CD14-positive monocyte (primary cell): ENCODE measurements around the gene SMAD1. TPM values are rescaled to one million over a fixed set of nuclear protein-coding genes. Genes with fewer than 3 reads are reported as not detected.

ENCODE experiments used
- DNase-seq, 3 donors: peaks; one replicate each; pipeline ENCODE4 v3.0.0-alpha.2; 2011 to 2022
- H2AFZ ChIP-seq: 2 replicates; pipeline ENCODE4 v1.6.0; 2012; ENCODE audit warnings: mild to moderate bottlenecking, low read depth, low read length, inconsistent platforms; ENCODE audit not compliant: insufficient read depth, poor library complexity, severe bottlenecking
- H3K27ac ChIP-seq, 2 donors: 1 replicate in 1 of 2; 2 replicates in 1 of 2; pipeline ENCODE4 v1.5.1; 2012 to 2013; ENCODE audit warnings: low read length in 2 of 2, control low read depth in 1 of 2, inconsistent platforms in 1 of 2, low read depth in 1 of 2, mild to moderate bottlenecking in 1 of 2
- H3K27me3 ChIP-seq, 2 donors: one replicate each; pipeline versions ENCODE4 v1.6.0 to v1.6.1; 2011 to 2013; ENCODE audit warnings: low read length in 2 of 2; ENCODE audit not compliant: control insufficient read depth in 2 of 2, insufficient read depth in 2 of 2
- H3K36me3 ChIP-seq, 2 donors: replicated peaks in 1 of 2; 1 replicate in 1 of 2; 2 replicates in 1 of 2; pipeline versions ENCODE4 v1.5.1 to v1.6.1; 2012 to 2013; ENCODE audit warnings: low read length in 2 of 2, control low read depth in 1 of 2, inconsistent platforms in 1 of 2, mild to moderate bottlenecking in 1 of 2; ENCODE audit not compliant: insufficient read depth in 2 of 2, control insufficient read depth in 1 of 2
- H3K4me1 ChIP-seq, 2 donors: 1 replicate in 1 of 2; 2 replicates in 1 of 2; pipeline versions ENCODE4 v1.5.1 to v1.6.1; 2012 to 2013; ENCODE audit warnings: low read length in 2 of 2, control low read depth in 1 of 2, inconsistent platforms in 1 of 2, mild to moderate bottlenecking in 1 of 2, moderate library complexity in 1 of 2; ENCODE audit not compliant: insufficient read depth in 2 of 2, control insufficient read depth in 1 of 2
- H3K4me2 ChIP-seq: replicated peaks from 2 replicates; pipeline ENCODE3; 2012; ENCODE audit warnings: low read length, moderate library complexity, mild to moderate bottlenecking; ENCODE audit not compliant: poor library complexity, severe bottlenecking; ENCODE audit errors: extremely low read depth
- H3K4me3 ChIP-seq, 3 experiments: fragments of 200-600 bp in 1 of 3; sonication (generic) in 1 of 3; replicated peaks in 1 of 3; 1 replicate in 2 of 3; 2 replicates in 1 of 3; pipeline ENCODE4 v1.5.1; 2011 to 2013; ENCODE audit warnings: low read length in 3 of 3, mild to moderate bottlenecking in 3 of 3, control low read depth in 2 of 3, low read depth in 2 of 3, inconsistent platforms in 1 of 3, moderate library complexity in 1 of 3
- H3K79me2 ChIP-seq: 2 replicates; pipeline ENCODE4 v1.6.0; 2012; ENCODE audit warnings: mild to moderate bottlenecking, control low read depth, inconsistent platforms, low read length, moderate library complexity; ENCODE audit not compliant: insufficient read depth
- H3K9ac ChIP-seq: 2 replicates; pipeline ENCODE4 v1.6.0; 2017; ENCODE audit warnings: low read length, mild to moderate bottlenecking; ENCODE audit not compliant: insufficient read depth, poor library complexity, severe bottlenecking
- H3K9me3 ChIP-seq, 2 donors: replicated peaks in 1 of 2; 1 replicate in 1 of 2; 2 replicates in 1 of 2; pipeline versions ENCODE4 v1.5.1 to v1.6.1; 2012 to 2013; ENCODE audit warnings: low read length in 2 of 2, control low read depth in 1 of 2; ENCODE audit not compliant: control insufficient read depth in 1 of 2, insufficient read depth in 1 of 2
- H4K20me1 ChIP-seq: 2 replicates; pipeline ENCODE4 v1.6.0; 2012; ENCODE audit warnings: mild to moderate bottlenecking, low read length, control low read depth, moderate library complexity; ENCODE audit not compliant: insufficient read depth
- H3K27ac Mint-ChIP-seq, 7 donors: one replicate each; pipeline ENCODE4 v1.8.0; 2020; ENCODE audit warnings: mild to moderate bottlenecking in 7 of 7, mixed read lengths in 7 of 7, moderate library complexity in 6 of 7, inconsistent platforms in 2 of 7
- H3K27me3 Mint-ChIP-seq, 3 donors: one replicate each; pipeline ENCODE4 v1.8.0; 2021 to 2022; ENCODE audit warnings: low read depth in 3 of 3, mild to moderate bottlenecking in 3 of 3, mixed read lengths in 3 of 3, moderate library complexity in 3 of 3, inconsistent platforms in 1 of 3
- H3K36me3 Mint-ChIP-seq, 2 donors: one replicate each; pipeline ENCODE4 v1.8.0; 2020; ENCODE audit warnings: mixed read lengths in 2 of 2, inconsistent platforms in 1 of 2, mild to moderate bottlenecking in 1 of 2
- H3K4me1 Mint-ChIP-seq: one replicate; pipeline ENCODE4 v1.8.0; 2020; ENCODE audit warnings: mild to moderate bottlenecking, mixed read lengths
- H3K4me3 Mint-ChIP-seq, 2 donors: one replicate each; pipeline ENCODE4 v1.8.0; 2020; ENCODE audit warnings: mild to moderate bottlenecking in 2 of 2, mixed read lengths in 2 of 2, moderate library complexity in 1 of 2
- H3K9me3 Mint-ChIP-seq, 7 donors: one replicate each; pipeline ENCODE4 v1.8.0; 2020 to 2022; ENCODE audit warnings: mixed read lengths in 7 of 7, mild to moderate bottlenecking in 6 of 7, moderate library complexity in 6 of 7, inconsistent platforms in 2 of 7
- CTCF ChIP-seq: fragments of 200-600 bp; IDR thresholded peaks from one replicate; pipeline ENCODE4 v1.8.0; 2022; ENCODE audit warnings: antibody characterized with exemption, mild to moderate bottlenecking
- WGBS: methylation state at CpG from one replicate; pipeline ENCODE4 v1.1.5; 2013; ENCODE audit warnings: missing lambda C conversion rate; ENCODE audit not compliant: insufficient coverage; 5-methylcytosine and 5-hydroxymethylcytosine counted together
- intact Hi-C, 2 donors: fragments of 100-400 bp; cut with micrococcal nuclease; formaldehyde crosslinking; loops; one replicate each; pipeline versions ENCODE4 v1.15.0 to v1.15.1; 2023
- polyA plus RNA-seq, 3 donors: library from polyadenylated mRNA; depleted of rRNA in 1 of 3; unstranded in 2 of 3; stranded (reverse) in 1 of 3; fragments of 300-500 nt in 2 of 3; fragments of >200 nt in 1 of 3; fragmentation: Illumina TruSeq in 2 of 3; gene quantifications; 1 replicate in 2 of 3; 2 replicates in 1 of 3; pipeline ENCODE4 v1.2.3, GENCODE V29; 2012 to 2021

Gene SMAD1
- polyA plus RNA-seq, 3 donors: 8.2 to 14.4 (median 8.7) TPM

GRCh38 chr4:145523117-145523516, 41.5 kb downstream of the SMAD1 start:
- no CpG with 5 or more reads among the region's 2 CpGs for WGBS

GRCh38 chr4:145524552-145524951, 42.9 kb downstream of the SMAD1 start:
- Histone ChIP-seq H3K36me3 (no peaks in the 10 kb centered on the region), H3K9ac (no peak overlapping the region), H3K9me3 (no peaks in the 10 kb centered on the region), H3K4me2 (no peak overlapping the region), H2AFZ (no peak overlapping the region), H4K20me1 (no peaks in the 10 kb centered on the region), H3K27ac (no peak overlapping the region), H3K4me3 (no peak overlapping the region), H3K4me1 (no peaks in the 10 kb centered on the region), H3K79me2 (no peaks in the 10 kb centered on the region), H3K27me3 (no peaks in the 10 kb centered on the region)
- no peak for TF ChIP-seq CTCF
- Mint-ChIP-seq H3K27me3 (no peaks in the 10 kb centered on the region), H3K4me1 (no peaks in the 10 kb centered on the region), H3K4me3 (no peak overlapping the region), H3K27ac (no peak overlapping the region), H3K9me3 (no peaks in the 10 kb centered on the region), H3K36me3 (peaks cover 6 to 16% of the 10 kb centered on the region in 2 donors)
- no CpG with 5 or more reads among the region's 2 CpGs for WGBS
- intact Hi-C loops: no loop called here
- DNase-seq: no peak

More at GRCh38 chr4:145523117-145523516, 41.5 kb downstream of the SMAD1 start:
- H3K4me1 ChIP-seq: no peaks in the 10 kb centered on the region
- no peak overlapping the region for H2AFZ ChIP-seq
- no peaks in the 10 kb centered on the region for H4K20me1 ChIP-seq
- H3K79me2 ChIP-seq: no peaks in the 10 kb centered on the region
- no peaks in the 10 kb centered on the region for H3K27me3 ChIP-seq
- TF ChIP-seq CTCF: no peak
- H3K4me2 ChIP-seq: no peak overlapping the region
- DNase-seq: peak in 1 of 3 donors; percentile 3
- H3K9me3 ChIP-seq: no peaks in the 10 kb centered on the region
- H3K27ac Mint-ChIP-seq: no peak overlapping the region
- H3K36me3 ChIP-seq: no peaks in the 10 kb centered on the region
- no peaks in the 10 kb centered on the region for H3K4me1 Mint-ChIP-seq
- no peak overlapping the region for H3K27ac ChIP-seq
- H3K4me3 Mint-ChIP-seq: no peak overlapping the region
- peaks cover 6 to 21% of the 10 kb centered on the region in 2 donors for H3K36me3 Mint-ChIP-seq
- no peak overlapping the region for H3K4me3 ChIP-seq
- H3K27me3 Mint-ChIP-seq: no peaks in the 10 kb centered on the region
- intact Hi-C loops: no loop called here
- H3K9ac ChIP-seq: no peak overlapping the region
- no peaks in the 10 kb centered on the region for H3K9me3 Mint-ChIP-seq
